T-helper 22 cell (primary cell): ENCODE data around the gene LONRF2.

Source experiments
- DNase-seq: peaks from one replicate; pipeline ENCODE4 v3.0.0-alpha.2; 2020; ENCODE audit warnings: low read depth

The LONRF2 gene

GRCh38 chr2:100301881-100302584 is 20.3 kb downstream of the LONRF2 start:
- DNase-seq, result no peak

- no peak for DNase-seq
These were observed 22.8 kb downstream of the LONRF2 start for GRCh38 chr2:100299548-100299947.

GRCh38 chr2:100297511-100297910 is 24.8 kb downstream of the LONRF2 start:
- no peak for DNase-seq

DNA sequence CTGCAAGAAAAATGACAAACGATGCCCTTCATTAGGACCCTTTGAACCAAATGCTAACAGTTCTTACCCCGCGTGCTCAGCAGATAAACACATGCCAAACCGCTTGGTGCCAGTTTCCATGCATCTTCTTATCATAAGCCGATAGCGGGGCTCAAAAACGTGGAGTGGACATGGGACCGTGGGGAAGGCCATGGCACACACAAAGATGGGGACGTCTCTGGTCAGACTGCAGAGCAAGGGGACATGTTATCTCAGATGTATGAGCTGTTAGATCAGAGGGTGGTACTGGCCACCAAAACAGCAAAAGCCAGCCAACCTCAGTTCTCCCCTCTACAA is 28.2 kb downstream of the LONRF2 start:
- DNase-seq, result no peak

- no peak for DNase-seq
These were observed 28.8 kb downstream of the LONRF2 start for GRCh38 chr2:100293341-100294161.

DNA sequence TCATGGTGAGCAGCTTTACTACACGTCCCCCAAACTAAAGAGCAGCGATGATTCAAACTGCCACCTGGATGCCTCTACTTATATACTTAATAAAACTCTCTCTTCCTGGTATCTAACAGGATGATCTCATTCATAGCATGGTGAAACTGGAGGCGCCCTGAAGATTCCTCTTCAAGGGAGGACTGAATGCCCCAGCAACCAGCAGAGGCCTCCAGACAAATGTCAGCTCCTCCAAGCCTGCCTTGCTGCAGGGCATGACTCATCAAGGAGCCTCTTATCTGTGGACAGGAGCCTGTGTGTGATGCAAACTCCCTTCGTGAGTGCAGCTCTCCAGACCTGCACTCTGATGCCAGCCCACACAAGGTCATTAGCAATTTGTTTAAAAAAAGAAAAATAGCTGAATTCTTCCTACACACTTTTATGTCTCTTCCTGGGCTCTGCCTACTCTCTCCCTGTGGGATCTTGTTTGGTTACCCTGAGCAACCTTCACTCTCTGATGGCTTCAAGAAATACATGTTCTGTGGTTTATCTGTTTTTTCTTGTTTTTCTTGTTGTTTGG is 30.2 kb downstream of the LONRF2 start:
- peak; percentile 66 for DNase-seq

DNA sequence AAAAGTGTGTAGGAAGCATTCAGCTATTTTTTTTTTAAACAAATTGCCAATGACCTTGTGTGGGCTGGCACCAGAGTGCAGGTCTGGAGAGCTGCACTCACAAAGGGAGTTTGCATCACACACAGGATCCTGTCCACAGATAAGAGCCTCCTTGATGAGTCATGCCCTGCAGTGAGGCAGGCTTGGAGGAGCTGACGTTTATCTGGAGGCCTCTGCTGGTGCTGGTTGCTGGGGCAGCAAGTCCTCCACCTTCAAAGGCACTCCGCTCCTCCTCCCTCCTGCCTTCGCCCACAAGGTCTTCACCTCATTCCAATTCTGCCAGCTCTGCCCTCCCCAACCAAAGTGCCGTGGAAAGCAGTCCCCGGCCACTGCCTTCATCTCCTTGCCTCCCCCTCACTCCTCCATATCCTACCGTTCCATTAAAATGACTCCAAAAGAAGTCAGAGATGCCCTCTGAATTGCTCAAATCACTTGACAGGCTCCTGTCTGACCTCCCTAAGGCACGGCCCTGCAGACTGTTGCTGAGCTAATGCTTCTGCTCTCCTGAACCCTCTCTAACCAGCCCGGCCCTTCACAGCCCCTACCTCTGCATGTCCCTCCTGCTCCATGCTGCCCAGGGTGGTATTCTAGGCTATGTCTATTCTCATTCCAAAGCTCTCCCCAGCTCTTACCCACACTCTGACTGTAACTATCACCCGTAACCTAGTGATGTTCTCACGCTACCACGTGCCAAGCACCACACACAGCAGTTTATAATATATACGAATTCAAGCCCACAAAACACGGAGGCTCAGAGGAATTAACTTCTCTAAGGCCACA is 30.9 kb downstream of the LONRF2 start:
- peak; percentile 71 for DNase-seq

DNA sequence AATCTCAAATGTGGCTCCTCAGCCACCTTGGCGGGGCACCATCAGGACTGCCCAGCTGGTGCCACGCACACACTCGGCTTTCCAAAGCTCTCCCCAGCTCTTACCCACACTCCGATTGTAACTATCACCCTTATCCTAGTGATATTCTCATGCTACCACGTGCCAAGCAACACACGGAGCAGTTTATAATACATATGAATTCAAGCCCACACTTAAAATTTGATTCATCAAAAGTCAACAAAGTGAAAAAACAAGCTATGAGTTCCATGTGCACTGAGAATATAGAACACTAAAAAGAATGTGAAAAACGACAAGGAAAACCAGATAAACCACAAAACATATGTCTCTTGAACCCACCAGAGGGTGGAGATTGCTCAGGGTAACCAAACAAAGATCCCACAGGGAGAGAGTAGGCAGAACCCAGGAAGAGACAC is 31.6 kb downstream of the LONRF2 start:
- DNase-seq, result no peak

DNA sequence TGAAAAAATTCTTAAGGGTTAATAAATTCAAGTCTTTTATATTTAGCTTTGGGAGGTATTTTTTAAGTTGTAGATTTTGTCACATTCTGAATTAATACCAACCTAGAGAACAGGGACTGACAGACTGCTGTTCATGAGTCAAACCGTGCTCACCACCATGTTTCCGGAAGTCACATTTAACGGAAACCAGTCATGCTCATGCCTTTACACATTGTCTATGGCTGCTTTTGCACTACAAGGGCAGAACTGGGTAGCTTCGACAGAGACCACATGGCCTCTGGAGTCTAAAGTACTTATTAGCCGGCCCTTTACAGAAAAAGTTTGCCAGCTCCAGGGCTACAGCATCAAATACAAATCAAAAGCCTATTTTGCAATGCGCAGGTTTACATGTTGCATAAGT is 33.3 kb downstream of the LONRF2 start:
- peak; percentile 18 for DNase-seq

DNA sequence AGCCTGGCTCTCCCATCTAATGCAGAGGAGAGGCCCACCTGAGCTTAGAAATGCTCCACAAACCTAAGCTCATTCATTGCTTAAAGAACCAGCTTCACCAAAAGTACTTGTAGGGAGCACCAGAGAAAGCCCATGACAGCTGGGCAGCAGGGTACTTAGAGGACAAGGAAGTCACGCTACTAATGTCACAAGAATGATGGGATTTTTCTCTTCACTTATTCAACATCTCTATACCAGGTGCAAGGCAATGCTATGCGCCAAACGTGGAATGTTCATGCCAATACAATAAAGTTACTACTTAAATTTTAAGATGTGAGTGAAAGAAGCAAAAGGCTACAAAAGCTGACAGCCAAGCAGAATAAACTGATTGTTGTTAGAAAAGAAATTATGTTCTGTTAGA is 36.0 kb downstream of the LONRF2 start:
- DNase-seq, result no peak

- no peak for DNase-seq
These were observed 36.6 kb downstream of the LONRF2 start for GRCh38 chr2:100285691-100286090.

DNA sequence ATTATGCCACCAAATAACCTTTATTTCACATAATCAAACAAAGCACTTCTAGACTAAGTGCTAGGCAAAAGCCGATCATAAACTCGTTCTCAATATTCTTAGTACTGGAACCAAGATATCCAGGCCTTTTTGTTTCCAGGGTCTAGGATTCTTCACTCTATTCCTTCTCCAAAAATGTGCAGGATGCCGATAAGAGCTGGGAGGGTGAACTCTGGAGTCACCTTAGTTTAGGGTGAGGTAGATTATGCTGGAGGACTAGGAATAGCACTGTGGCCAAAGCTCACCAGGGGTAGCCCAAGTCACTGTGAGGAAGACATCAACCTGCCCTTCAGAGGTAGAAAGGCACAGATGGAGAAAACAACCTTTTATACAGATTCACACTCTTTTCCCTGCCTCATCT is 37.3 kb downstream of the LONRF2 start:
- no peak for DNase-seq

DNA sequence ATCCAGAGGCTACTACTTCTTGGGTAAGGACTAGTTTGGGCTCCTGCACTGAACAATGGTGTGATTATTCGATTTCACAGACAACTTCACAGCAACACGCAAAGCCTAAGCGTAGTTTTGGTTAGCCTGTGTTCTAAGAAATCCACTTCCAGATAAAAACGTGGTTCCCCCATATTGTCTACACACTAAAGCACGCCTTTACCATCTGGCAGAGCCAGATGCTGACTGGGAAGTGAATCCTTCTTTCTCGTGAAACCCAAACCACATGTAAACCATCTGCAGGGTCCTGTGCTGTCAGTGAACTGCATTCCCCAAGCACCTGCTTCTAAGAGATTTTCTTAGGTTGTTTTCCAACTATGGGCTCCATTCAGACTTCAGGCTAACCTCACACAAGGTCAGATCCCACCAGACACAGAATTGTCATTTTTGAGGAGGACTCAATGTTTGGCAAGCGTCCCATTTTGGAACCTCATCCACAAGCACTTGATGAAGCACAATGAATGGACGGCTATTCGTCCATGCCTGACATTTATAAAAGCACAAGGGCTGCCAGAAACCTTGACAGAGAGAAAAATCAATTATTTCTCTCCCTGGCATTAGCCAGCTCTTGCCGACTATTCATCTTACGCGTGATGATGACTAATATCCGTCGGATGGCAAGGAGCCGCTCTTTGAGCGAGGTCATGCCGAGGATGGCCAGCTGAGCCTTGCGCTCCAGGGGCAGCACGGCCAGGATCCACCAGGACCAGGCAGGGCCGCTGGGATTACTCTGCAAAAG is 38.4 kb downstream of the LONRF2 start:
- DNase-seq, result no peak

DNA sequence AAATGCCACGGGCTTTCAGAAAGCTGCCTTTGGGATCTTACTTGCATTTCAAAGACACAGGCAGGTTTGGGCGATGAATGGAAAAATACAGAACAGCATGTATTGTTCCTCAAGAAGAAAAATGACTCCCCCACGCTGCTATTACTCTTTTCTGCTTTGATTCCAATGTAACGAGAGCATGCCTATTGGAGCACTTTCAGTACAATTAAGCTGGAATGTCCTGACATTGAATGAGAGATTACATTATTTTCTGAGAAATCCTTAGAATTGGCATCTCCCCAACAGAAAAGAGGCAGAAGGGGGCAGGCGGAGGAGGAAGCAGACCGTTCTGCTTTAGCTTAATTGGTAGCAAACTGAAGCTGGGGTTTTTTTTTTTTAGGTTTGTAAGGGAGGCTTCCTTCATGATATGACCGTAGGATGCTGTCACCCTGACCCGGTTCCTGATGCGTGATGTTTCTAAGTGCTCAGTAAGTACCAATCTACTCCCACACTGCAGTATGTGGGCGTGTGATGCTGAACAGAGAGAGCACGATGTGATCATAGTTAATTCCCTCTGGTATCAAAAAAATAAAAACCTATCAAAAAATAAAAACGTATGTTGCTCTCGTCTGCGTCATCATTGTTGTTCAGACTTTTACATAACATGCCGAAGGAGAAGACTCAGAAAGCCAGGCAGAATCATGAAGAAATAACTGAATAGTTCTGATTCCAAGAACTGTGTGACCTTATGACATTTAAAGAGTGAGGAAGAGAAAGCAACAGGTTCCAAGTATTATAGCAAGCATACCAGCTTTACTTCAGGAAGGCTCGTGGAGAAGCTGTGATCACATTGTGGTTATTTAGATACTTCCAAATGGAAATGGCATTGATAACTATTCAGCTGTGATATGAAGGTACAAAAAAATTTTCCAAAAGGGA is 40.5 kb downstream of the LONRF2 start:
- no peak for DNase-seq

GRCh38 chr2:100279586-100280534 is 42.4 kb downstream of the LONRF2 start:
- no peak for DNase-seq

GRCh38 chr2:100278986-100279385 is 43.3 kb downstream of the LONRF2 start:
- no peak for DNase-seq

DNA sequence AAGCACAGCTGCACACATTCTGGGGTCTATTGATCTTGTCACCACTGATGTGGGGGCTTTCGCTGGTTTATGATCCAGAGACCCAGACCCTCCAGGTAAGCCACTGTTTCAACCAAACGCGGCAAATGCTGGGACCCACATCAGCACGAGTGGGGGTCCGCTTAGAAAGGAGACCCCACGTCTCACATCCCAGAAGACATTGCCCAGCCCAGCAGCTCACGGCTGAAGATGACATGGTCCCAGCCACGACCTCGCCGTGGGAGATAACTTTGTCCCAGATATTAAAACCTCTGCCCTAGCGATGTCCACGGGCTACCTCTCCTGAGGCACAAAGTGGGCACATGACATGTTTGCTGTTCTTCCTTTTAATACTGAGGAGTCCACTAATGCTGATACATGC is 43.8 kb downstream of the LONRF2 start:
- no peak for DNase-seq

DNA sequence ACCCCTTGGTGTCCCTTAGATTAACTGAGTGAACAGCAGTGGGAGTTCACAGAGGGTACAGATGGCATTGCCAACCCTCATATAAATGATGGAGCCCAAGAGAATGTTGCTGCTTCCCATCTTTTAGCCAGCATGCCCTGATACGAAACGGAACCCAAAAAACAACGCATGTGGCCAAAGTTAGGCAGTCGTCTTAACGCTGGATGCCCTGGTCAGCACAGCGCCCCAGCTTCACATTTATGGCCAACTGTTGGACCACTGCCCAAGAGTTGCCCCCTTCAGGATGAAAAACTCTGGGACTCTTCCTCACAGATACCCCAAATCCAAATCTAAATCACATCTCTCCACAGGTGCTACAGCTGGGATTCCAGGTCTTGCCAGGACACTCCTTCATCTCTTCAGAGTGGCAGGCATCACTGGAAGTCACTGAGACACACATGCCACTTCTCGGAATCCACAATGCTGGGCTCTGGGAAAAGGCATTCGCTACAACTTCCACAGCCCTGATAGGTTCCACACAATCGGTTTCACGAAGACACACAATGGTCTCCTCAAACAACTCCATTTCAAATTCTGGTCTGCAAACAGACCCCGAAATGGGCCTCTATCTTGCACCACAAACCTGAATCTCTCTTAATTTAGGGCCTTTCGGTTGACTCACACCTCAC is 44.6 kb downstream of the LONRF2 start:
- no peak for DNase-seq

DNA sequence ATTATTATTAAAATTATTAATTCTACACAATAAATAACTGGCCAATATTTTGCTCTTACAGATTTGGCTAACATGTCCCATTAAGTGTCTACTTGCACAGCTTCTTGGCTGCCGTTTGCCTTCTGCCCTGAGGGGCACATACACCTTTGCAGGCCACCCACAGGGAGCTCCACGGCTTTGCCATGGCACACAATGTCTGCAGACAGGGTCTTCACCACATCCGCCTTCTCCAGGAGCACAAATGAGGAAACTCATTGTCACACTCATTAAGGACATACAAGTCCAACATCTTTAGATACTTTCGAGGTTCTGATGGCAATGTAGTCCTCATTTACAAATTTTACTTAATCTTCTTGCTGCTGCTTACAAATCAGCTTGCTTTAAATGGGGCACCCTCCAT is 45.6 kb downstream of the LONRF2 start:
- DNase-seq, result no peak
